Measurements from ENCODE around the gene C1GALT1C1.

GRCh38 chrX:120629667-120630537 is at the start of gene C1GALT1C1:
- TF ChIP-seq CTCF (IDR thresholded peaks at IDR 0.05 in 2 of 3, conservative IDR thresholded peaks at IDR 0.05 in 1 of 3; ENCODE audit: borderline replicate concordance in 1 of 3, insufficient read depth in 1 of 3, low read depth in 2 of 3, low read length in 2 of 3) (no peak), POLR2A (IDR thresholded peaks at IDR 0.05; ENCODE audit: borderline replicate concordance, extremely low read depth, insufficient read depth, insufficient read length) (peak; percentile 47)
